GM23248 (cell line): ENCODE results near the gene TALDO1. TPM values are rescaled to one million over a fixed set of nuclear protein-coding genes. Genes with fewer than 3 reads are reported as not detected.

Source experiments
- DNase-seq: peaks from one replicate; pipeline ENCODE4 v3.0.0-alpha.2; 2015
- H2AFZ ChIP-seq: fragments of 200-600 bp; sonication (generic); 2 replicates; pipeline ENCODE4 v1.6.1; 2016; ENCODE audit warnings: antibody characterized with exemption
- H3F3A ChIP-seq: fragments of 200-600 bp; sonication (generic); 2 replicates; pipeline ENCODE4 v1.6.1; 2016; ENCODE audit warnings: mild to moderate bottlenecking, antibody characterized with exemption, mixed run types; ENCODE audit not compliant: insufficient read depth
- H3K27ac ChIP-seq: fragments of 200-600 bp; sonication (generic); 2 replicates; pipeline ENCODE4 v1.5.1; 2016; ENCODE audit warnings: mild to moderate bottlenecking
- H3K27me3 ChIP-seq: fragments of 200-600 bp; sonication (generic); replicated peaks from 2 replicates; pipeline ENCODE4 v1.6.1; 2016; ENCODE audit warnings: mild to moderate bottlenecking; ENCODE audit not compliant: insufficient read depth
- H3K36me3 ChIP-seq: fragments of 200-600 bp; sonication (generic); 2 replicates; pipeline ENCODE4 v1.6.1; 2016; ENCODE audit warnings: low read depth, mild to moderate bottlenecking
- H3K4me1 ChIP-seq: fragments of 200-600 bp; sonication (generic); 2 replicates; pipeline ENCODE4 v1.6.1; 2016; ENCODE audit warnings: mild to moderate bottlenecking; ENCODE audit not compliant: insufficient read depth
- H3K4me2 ChIP-seq: fragments of 200-600 bp; sonication (generic); one replicate; pipeline ENCODE4 v1.6.1; 2016; ENCODE audit warnings: mild to moderate bottlenecking; ENCODE audit not compliant: unreplicated experiment
- H3K4me3 ChIP-seq: fragments of 200-600 bp; sonication (generic); 2 replicates; pipeline ENCODE4 v1.5.1; 2016; ENCODE audit warnings: mild to moderate bottlenecking
- H3K79me2 ChIP-seq: fragments of 200-600 bp; sonication (generic); 2 replicates; pipeline ENCODE4 v1.6.1; 2016; ENCODE audit warnings: mild to moderate bottlenecking; ENCODE audit not compliant: insufficient read depth
- H3K9ac ChIP-seq: fragments of 200-600 bp; sonication (generic); 2 replicates; pipeline ENCODE4 v1.6.1; 2016; ENCODE audit warnings: mild to moderate bottlenecking
- H3K9me2 ChIP-seq: fragments of 200-600 bp; sonication (generic); 2 replicates; pipeline ENCODE4 v1.6.1; 2016; ENCODE audit warnings: mixed run types, mild to moderate bottlenecking, moderate library complexity; ENCODE audit not compliant: insufficient read depth
- H3K9me3 ChIP-seq: fragments of 200-600 bp; sonication (generic); one replicate; pipeline ENCODE4 v1.6.1; 2017; ENCODE audit warnings: low read depth
- H4K20me1 ChIP-seq: fragments of 200-600 bp; sonication (generic); 2 replicates; pipeline ENCODE4 v1.6.0; 2016; ENCODE audit not compliant: insufficient read depth
- EZH2 ChIP-seq: fragments of 200-600 bp; sonication (generic); IDR thresholded peaks from 2 replicates; pipeline ENCODE4 v1.6.1; 2018; ENCODE audit warnings: antibody characterized with exemption, mild to moderate bottlenecking; ENCODE audit not compliant: insufficient read depth, poor library complexity, severe bottlenecking
- EZH2phosphoT487 ChIP-seq: fragments of 200-600 bp; sonication (generic); IDR thresholded peaks from 2 replicates; pipeline ENCODE4 v1.6.1; 2018; ENCODE audit warnings: antibody characterized with exemption, moderate library complexity, mild to moderate bottlenecking, low read depth; ENCODE audit not compliant: insufficient read depth
- WGBS, 2 experiments: methylation state at CpG; one replicate each; pipeline ENCODE4 v1.1.6; 2015 to 2017; ENCODE audit warnings: low lambda C conversion rate in 2 of 2, low coverage in 1 of 2; ENCODE audit errors: missing lambda C conversion rate in 2 of 2; 5-methylcytosine and 5-hydroxymethylcytosine counted together
- in situ Hi-C: fragments of 300-500 bp; cut with MboI; formaldehyde crosslinking; loops from 2 replicates; pipeline ENCODE4 v1.15.0; 2020
- polyA plus RNA-seq: library from polyadenylated mRNA; unstranded; fragments of >200 nt; fragmentation: Nextera tagmentation; extraction: Ambion mirVana; gene quantifications from 2 replicates; pipeline ENCODE4 v1.2.1, GENCODE V29; 2016
- total RNA-seq: library from RNA; depleted of rRNA; stranded (reverse); fragments of >200 nt; shearing (Covaris generic); gene quantifications from 2 replicates; pipeline ENCODE4 v1.2.3, GENCODE V29; 2014

TALDO1 gene
- total and polyA plus RNA-seq, 2 experiments from 2014 or later: 216 to 313 TPM

DNA sequence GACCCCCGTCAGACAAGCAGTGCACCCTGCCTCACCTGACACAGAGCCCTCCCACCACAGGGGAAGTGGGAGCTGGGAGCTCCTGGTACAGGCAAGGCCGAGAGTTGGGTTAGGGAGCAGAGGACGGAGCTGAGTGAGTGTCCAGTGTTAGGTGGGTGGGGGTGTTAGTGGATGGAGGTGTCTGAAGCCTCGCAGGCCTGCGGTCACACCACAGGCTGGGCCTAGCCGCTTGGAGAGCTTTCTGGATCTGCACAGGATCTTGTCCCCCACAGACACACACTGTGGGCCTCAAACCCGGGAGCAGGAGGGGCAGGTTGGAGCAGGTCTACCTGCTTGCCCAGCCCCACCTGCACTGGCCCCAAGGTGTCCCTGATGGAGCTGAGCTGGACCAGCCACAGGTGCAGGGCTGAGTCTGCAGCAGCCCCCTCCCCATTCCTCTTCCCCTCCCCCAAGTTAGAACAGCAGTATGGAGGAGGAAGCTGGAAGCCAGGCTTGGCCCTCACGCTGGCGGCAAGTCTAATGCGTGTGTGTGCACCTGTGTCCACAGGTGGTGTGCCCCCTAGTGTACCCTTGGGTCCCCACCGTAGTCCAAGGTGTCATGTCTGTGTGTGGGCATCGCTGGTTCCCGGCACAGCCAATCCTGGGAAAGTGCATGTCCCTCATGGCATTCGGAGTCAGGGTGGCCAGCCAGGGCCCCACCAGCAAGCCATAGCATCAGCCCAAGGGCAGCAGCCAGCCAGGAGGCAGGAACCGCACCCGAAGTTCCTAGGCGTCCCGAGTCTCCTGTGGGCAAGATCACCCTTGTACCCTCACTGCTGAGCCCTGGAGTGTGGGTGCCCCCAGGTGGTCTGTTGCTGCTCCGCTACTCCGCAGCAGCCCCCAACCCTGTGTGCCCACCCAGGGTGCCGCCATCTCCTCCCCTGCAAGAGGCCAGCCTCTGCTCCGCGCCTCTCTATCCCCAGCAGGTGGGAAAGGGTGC lies 32.0 kb downstream of the TALDO1 start:
- DNase-seq: no peak
- no peaks in the 10 kb centered on the region for H3K36me3 ChIP-seq

DNA sequence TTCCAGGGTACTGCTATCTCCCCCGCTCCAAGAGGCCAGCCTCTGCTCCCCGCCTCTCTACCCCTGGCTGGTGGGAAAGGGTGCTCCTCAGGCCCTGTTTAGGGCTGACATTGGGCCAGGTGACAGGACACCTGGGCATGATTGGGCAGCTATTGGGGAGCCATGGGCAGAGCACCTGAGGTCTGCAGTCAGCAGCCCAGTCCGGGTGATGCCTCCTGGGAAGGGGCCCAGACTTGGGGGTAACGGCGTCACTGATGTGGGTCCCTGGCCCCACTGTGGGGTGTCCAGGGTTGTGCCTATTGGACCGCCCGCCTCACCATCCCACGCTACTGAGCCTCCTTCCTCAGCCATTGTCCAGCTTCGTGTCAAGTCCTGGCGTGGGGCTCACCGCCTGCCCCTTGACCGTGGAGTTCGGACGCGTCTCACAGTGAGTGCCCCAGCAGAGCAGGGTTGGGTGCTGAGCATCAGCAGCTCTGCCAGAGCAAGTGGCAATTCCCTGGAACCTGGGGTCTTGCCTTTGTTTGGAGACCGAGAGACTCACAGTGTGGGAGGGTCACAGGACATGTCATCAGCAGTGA lies 32.8 kb downstream of the TALDO1 start:
- WGBS, 2 experiments: 94 to 96% methylated on average over 16 of the region's 16 CpGs
- H3K27me3 ChIP-seq: no peaks in the 10 kb centered on the region
- in situ Hi-C loops: no loop called here

More for the DNA sequence above, 32.0 kb downstream of the TALDO1 start:
- no peak overlapping the region for H3K4me2 ChIP-seq
- no peaks in the 10 kb centered on the region for H3K9me2 ChIP-seq
- in situ Hi-C loops: no loop called here
- H3K9me3 ChIP-seq: no peaks in the 10 kb centered on the region
- no peaks in the 10 kb centered on the region for H4K20me1 ChIP-seq
- no peak for TF ChIP-seq EZH2phosphoT487
- TF ChIP-seq EZH2: no peak
- peaks cover 59% of the 10 kb centered on the region for H3K79me2 ChIP-seq
- no peaks in the 10 kb centered on the region for H3K27me3 ChIP-seq
- peaks cover 22% of the 10 kb centered on the region; the same call in 1 of the 2 replicates for H3F3A ChIP-seq
- no peak overlapping the region for H3K27ac ChIP-seq
- H3K9ac ChIP-seq: no peak overlapping the region
- peaks cover 27% of the 10 kb centered on the region for H3K4me1 ChIP-seq
- no peak overlapping the region for H2AFZ ChIP-seq
- 92 to 96% methylated on average over 23 of the region's 23 CpGs for WGBS, 2 experiments
- no peak overlapping the region for H3K4me3 ChIP-seq

DNA sequence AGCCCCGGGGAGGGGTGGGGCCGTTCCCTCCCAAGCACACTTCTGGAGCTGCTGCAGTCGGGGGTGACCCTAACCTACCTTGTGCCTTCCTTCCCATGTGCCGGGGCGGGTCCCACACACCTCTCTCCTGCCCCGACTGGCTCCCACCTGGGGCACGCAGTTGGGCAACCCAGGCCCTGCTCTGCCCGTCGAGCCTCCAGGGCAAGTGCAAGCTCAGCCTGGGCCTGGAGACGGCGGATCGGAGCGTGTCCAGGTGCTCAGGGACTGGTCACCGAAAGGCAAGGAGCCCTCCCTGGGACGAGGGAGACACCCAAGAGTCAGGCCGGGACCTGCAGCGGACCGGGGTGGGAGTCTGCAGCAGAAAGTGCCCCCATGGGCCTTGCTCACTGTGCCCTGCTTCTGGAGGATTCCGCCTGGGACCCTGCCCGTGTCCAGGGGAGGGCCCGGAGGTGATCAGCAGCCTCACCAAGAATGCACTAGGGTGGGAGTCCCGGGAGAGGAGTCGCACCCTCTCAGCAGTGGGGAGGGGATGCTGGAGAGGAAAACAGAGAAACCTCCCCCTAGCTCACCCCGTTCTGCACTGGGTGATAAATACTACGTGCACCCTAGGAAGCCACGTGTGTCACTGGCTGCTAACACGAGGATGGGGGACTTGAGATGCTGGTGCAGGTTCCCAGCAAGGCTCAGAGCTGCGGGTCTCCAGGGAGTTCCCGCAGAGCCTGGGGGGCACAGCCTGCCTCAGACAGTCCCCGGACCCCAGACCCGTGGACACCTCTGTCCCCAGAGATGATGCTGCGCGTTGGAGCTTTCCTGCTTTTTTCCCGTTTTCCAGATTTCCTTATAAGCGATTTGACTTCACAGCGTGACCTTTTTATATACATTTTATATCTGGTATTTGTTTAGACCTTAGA lies 35.3 kb downstream of the TALDO1 start:
- no peaks in the 10 kb centered on the region for H3K9me3 ChIP-seq
- peak overlapping the region; percentile 65 for H3K9ac ChIP-seq
- H2AFZ ChIP-seq: no peak overlapping the region
- peaks cover 32% of the 10 kb centered on the region for H3K79me2 ChIP-seq
- no peak overlapping the region for H3K4me3 ChIP-seq
- peaks cover 17% of the 10 kb centered on the region for H3K4me1 ChIP-seq
- peak overlapping the region; percentile 78 for H3K27ac ChIP-seq
- H3K4me2 ChIP-seq: no peak overlapping the region
- in situ Hi-C loops: no loop called here
- H4K20me1 ChIP-seq: no peaks in the 10 kb centered on the region
- WGBS, 2 experiments: 85 to 88% methylated on average over 35 of the region's 36 CpGs
- DNase-seq: no peak
- no peaks in the 10 kb centered on the region for H3K9me2 ChIP-seq
- TF ChIP-seq EZH2 (no peak), EZH2phosphoT487 (no peak)
- peaks cover 3% of the 10 kb centered on the region; the same call in 1 of the 2 replicates for H3K36me3 ChIP-seq
- H3K27me3 ChIP-seq: no peaks in the 10 kb centered on the region
- peaks cover 28% of the 10 kb centered on the region; the same call in 1 of the 2 replicates for H3F3A ChIP-seq

More for the DNA sequence above, 32.8 kb downstream of the TALDO1 start:
- Histone ChIP-seq H3K9me2 (no peaks in the 10 kb centered on the region), H3K27ac (no peak overlapping the region), H3K4me1 (peaks cover 24% of the 10 kb centered on the region), H4K20me1 (no peaks in the 10 kb centered on the region), H2AFZ (no peak overlapping the region), H3K9ac (no peak overlapping the region), H3F3A (peaks cover 28% of the 10 kb centered on the region; the same call in 1 of the 2 replicates), H3K9me3 (no peaks in the 10 kb centered on the region), H3K36me3 (peaks cover 3% of the 10 kb centered on the region; the same call in 1 of the 2 replicates), H3K79me2 (peaks cover 51% of the 10 kb centered on the region), H3K4me2 (no peak overlapping the region), H3K4me3 (no peak overlapping the region)
- TF ChIP-seq EZH2: no peak
- TF ChIP-seq EZH2phosphoT487: no peak
- no peak for DNase-seq
